Activated naive CD4-positive, alpha-beta T cell treated with anti-CD3 and anti-CD28 coated beads for 36 hours (primary cell): ENCODE results near the gene CRABP2. TPM values are rescaled to one million over a fixed set of nuclear protein-coding genes. Genes with fewer than 3 reads are reported as not detected.

ENCODE experiments used
- CTCF ChIA-PET: fragments of 350-600 bp; sonication (Branson Sonifier 250); formaldehyde crosslinking; loops from one replicate; lab custom pipeline; 2021; ENCODE audit warnings: antibody characterized with exemption; lab: Charles Lee
- DNase-seq: peaks from one replicate; pipeline ENCODE4 v3.0.0-alpha.2; 2020
- H3K27ac Mint-ChIP-seq: one replicate; pipeline ENCODE4 v1.8.0; 2021; ENCODE audit warnings: mild to moderate bottlenecking, mixed read lengths
- H3K27me3 Mint-ChIP-seq: one replicate; pipeline ENCODE4 v1.8.0; 2021; ENCODE audit warnings: low read depth, mixed read lengths
- H3K36me3 Mint-ChIP-seq: one replicate; pipeline ENCODE4 v1.8.0; 2021; ENCODE audit warnings: low read depth, mixed read lengths
- H3K4me1 Mint-ChIP-seq: one replicate; pipeline ENCODE4 v1.8.0; 2021; ENCODE audit warnings: low read depth, mixed read lengths
- H3K4me3 Mint-ChIP-seq: one replicate; pipeline ENCODE4 v1.8.0; 2021; ENCODE audit warnings: mild to moderate bottlenecking, moderate library complexity, mixed read lengths
- H3K9me3 Mint-ChIP-seq: one replicate; pipeline ENCODE4 v1.8.0; 2021; ENCODE audit warnings: mixed read lengths
- intact Hi-C: fragments of 100-400 bp; cut with micrococcal nuclease; formaldehyde crosslinking; loops from one replicate; pipeline ENCODE4 v1.15.1; 2023
- total RNA-seq, 2 experiments: library from RNA; stranded (reverse); gene quantifications; one replicate each; pipeline ENCODE4 v1.2.3, GENCODE V29; 2021

CRABP2 gene
- total RNA-seq, 2 experiments from 2014 or later, result 0.45 to 0.72 TPM

- Mint-ChIP-seq H3K27me3 (peaks cover 42% of the 10 kb centered on the region), H3K9me3 (no peaks in the 10 kb centered on the region), H3K36me3 (no peaks in the 10 kb centered on the region), H3K27ac (peak overlapping the region; percentile 8), H3K4me3 (no peak overlapping the region), H3K4me1 (peaks cover 18% of the 10 kb centered on the region)
- intact Hi-C loops, result no loop called here
- CTCF ChIA-PET, result interaction anchor here (0.9 to 1.3 kb wide), 2 partner anchors 29 to 36 kb away, joined by 3 to 4 read pairs; no protein-coding TSS in a partner anchor
- no peak for DNase-seq
Observed at GRCh38 chr1:156696755-156697154, 8.6 kb downstream of the CRABP2 start.

GRCh38 chr1:156694690-156694962 is 10.8 kb downstream of the CRABP2 start:
- Mint-ChIP-seq H3K4me3 (no peak overlapping the region), H3K9me3 (no peaks in the 10 kb centered on the region), H3K27ac (no peak overlapping the region), H3K27me3 (peaks cover 55% of the 10 kb centered on the region), H3K36me3 (no peaks in the 10 kb centered on the region), H3K4me1 (peaks cover 22% of the 10 kb centered on the region)
- CTCF ChIA-PET, result interaction anchor here (0.6 to 2.4 kb wide), 5 partner anchors 10 to 32 kb away, joined by 3 to 11 read pairs (median 3); partner anchors contain the start of gene CRABP2
- intact Hi-C loops, result no loop called here
- no peak for DNase-seq

- intact Hi-C loops, result no loop called here
- CTCF ChIA-PET, result interaction anchor here (1.0 to 7.4 kb wide), 4 partner anchors 9 to 33 kb away, joined by 3 to 166 read pairs (median 7); partner anchors contain the start of genes CRABP2, ISG20L2 and METTL25B
- Mint-ChIP-seq H3K4me1 (peaks cover 24% of the 10 kb centered on the region), H3K36me3 (no peaks in the 10 kb centered on the region), H3K9me3 (no peaks in the 10 kb centered on the region), H3K4me3 (no peak overlapping the region), H3K27me3 (peaks cover 55% of the 10 kb centered on the region), H3K27ac (no peak overlapping the region)
- no peak for DNase-seq
Observed at GRCh38 chr1:156693848-156694689, 11.3 kb downstream of the CRABP2 start.

GRCh38 chr1:156692925-156693847 is 12.2 kb downstream of the CRABP2 start:
- Mint-ChIP-seq H3K4me3 (no peak overlapping the region), H3K27me3 (peaks cover 58% of the 10 kb centered on the region), H3K9me3 (no peaks in the 10 kb centered on the region), H3K36me3 (no peaks in the 10 kb centered on the region), H3K27ac (no peak overlapping the region), H3K4me1 (peaks cover 24% of the 10 kb centered on the region)
- CTCF ChIA-PET, result interaction anchor here (4.7 to 7.4 kb wide), 3 partner anchors 11 to 34 kb away, joined by 53 to 183 read pairs (median 166); partner anchors contain the start of genes CRABP2, ISG20L2 and METTL25B
- intact Hi-C loops, result no loop called here
- no peak for DNase-seq

GRCh38 chr1:156692441-156692924 is 12.9 kb downstream of the CRABP2 start:
- Mint-ChIP-seq H3K4me1 (peaks cover 24% of the 10 kb centered on the region), H3K4me3 (no peak overlapping the region), H3K27me3 (peaks cover 58% of the 10 kb centered on the region), H3K9me3 (no peaks in the 10 kb centered on the region), H3K36me3 (no peaks in the 10 kb centered on the region), H3K27ac (no peak overlapping the region)
- DNase-seq, result no peak
- intact Hi-C loops, result no loop called here
- CTCF ChIA-PET, result interaction anchor here (3.9 to 7.4 kb wide), 4 partner anchors 12 to 35 kb away, joined by 34 to 183 read pairs (median 110); partner anchors contain the start of genes CRABP2, ISG20L2, METTL25B and NES

- Mint-ChIP-seq H3K4me3 (no peak overlapping the region), H3K4me1 (peaks cover 24% of the 10 kb centered on the region), H3K36me3 (no peaks in the 10 kb centered on the region), H3K27me3 (peaks cover 54% of the 10 kb centered on the region), H3K27ac (no peak overlapping the region), H3K9me3 (no peaks in the 10 kb centered on the region)
- intact Hi-C loops, result no loop called here
- DNase-seq, result no peak
- CTCF ChIA-PET, result interaction anchor here (1.0 to 7.4 kb wide), 9 partner anchors 12 to 168 kb away, joined by 3 to 183 read pairs (median 34); partner anchors contain the start of genes CRABP2, ISG20L2, METTL25B and NES
Observed at GRCh38 chr1:156691665-156692440, 13.5 kb downstream of the CRABP2 start.

- Mint-ChIP-seq H3K27me3 (peaks cover 49% of the 10 kb centered on the region), H3K9me3 (no peaks in the 10 kb centered on the region), H3K27ac (no peak overlapping the region), H3K36me3 (no peaks in the 10 kb centered on the region), H3K4me3 (no peak overlapping the region), H3K4me1 (peaks cover 24% of the 10 kb centered on the region)
- intact Hi-C loops, result no loop called here
- CTCF ChIA-PET, result interaction anchor here (0.6 to 7.4 kb wide), 14 partner anchors 13 to 214 kb away, joined by 3 to 183 read pairs (median 22); partner anchors contain the start of genes CRABP2, ISG20L2, METTL25B and NES
- no peak for DNase-seq
Observed at GRCh38 chr1:156691191-156691590, 14.2 kb downstream of the CRABP2 start.

- no peak for DNase-seq
Observed at GRCh38 chr1:156690675-156691036, 14.7 kb downstream of the CRABP2 start.

GRCh38 chr1:156689953-156690674 is 15.3 kb downstream of the CRABP2 start:
- Mint-ChIP-seq H3K27ac (no peak overlapping the region), H3K36me3 (no peaks in the 10 kb centered on the region), H3K9me3 (no peaks in the 10 kb centered on the region), H3K4me1 (peaks cover 24% of the 10 kb centered on the region), H3K4me3 (no peak overlapping the region), H3K27me3 (peaks cover 49% of the 10 kb centered on the region)
- no peak for DNase-seq
- intact Hi-C loops, result loop anchor here (1.0 kb wide), 4 partner anchors 15 to 200 kb away; partner anchors contain the start of genes CRABP2 and NTRK1
- CTCF ChIA-PET, result interaction anchor here (0.5 to 7.4 kb wide), 45 partner anchors 10 to 329 kb away, joined by 3 to 183 read pairs (median 5); partner anchors contain the start of genes BCAN, CRABP2, INSRR and ISG20L2

More at GRCh38 chr1:156690675-156691036, 14.7 kb downstream of the CRABP2 start:
- H3K27ac Mint-ChIP-seq, result no peak overlapping the region
- CTCF ChIA-PET, result interaction anchor here (0.6 to 7.4 kb wide), 28 partner anchors 10 to 318 kb away, joined by 3 to 183 read pairs (median 10); partner anchors contain the start of genes CRABP2, INSRR, ISG20L2 and METTL25B
- peaks cover 24% of the 10 kb centered on the region for H3K4me1 Mint-ChIP-seq
- no peaks in the 10 kb centered on the region for H3K9me3 Mint-ChIP-seq
- H3K36me3 Mint-ChIP-seq, result no peaks in the 10 kb centered on the region
- H3K4me3 Mint-ChIP-seq, result no peak overlapping the region
- intact Hi-C loops, result no loop called here
- H3K27me3 Mint-ChIP-seq, result peaks cover 49% of the 10 kb centered on the region

- CTCF ChIA-PET, result interaction anchor here (0.5 to 7.4 kb wide), 45 partner anchors 9 to 328 kb away, joined by 3 to 183 read pairs (median 5); partner anchors contain the start of genes BCAN, CRABP2, INSRR and ISG20L2
- DNase-seq, result peak; percentile 80
- Mint-ChIP-seq H3K36me3 (no peaks in the 10 kb centered on the region), H3K4me3 (no peak overlapping the region), H3K4me1 (peaks cover 28% of the 10 kb centered on the region), H3K9me3 (no peaks in the 10 kb centered on the region), H3K27ac (no peak overlapping the region), H3K27me3 (peaks cover 46% of the 10 kb centered on the region)
- intact Hi-C loops, result loop anchor here (1.0 kb wide), 4 partner anchors 16 to 201 kb away; partner anchors contain the start of genes CRABP2 and NTRK1
Observed at GRCh38 chr1:156689035-156689952, 16.1 kb downstream of the CRABP2 start.
